GM12878 (cell line): ENCODE results near the gene MDFIC2. TPM values are rescaled to one million over a fixed set of nuclear protein-coding genes. Genes with fewer than 3 reads are reported as not detected.

Experiments
- ATAC-seq: fragments of 200-7000 bp; cut with Tn5 transposase; 3 replicates; pipeline ENCODE4 v1.9.1; 2020; ENCODE audit warnings: mild to moderate bottlenecking, moderate library complexity
- BruUV-seq: library from RNA; stranded (reverse); fragments of 400-500 nt; replicated peaks from 2 replicates; lab custom pipeline; 2021; lab: Mats Ljungman, UMichigan
- CTCF ChIA-PET: fragments of 300-600 bp; sonication (Branson Sonifier 250); formaldehyde crosslinking; extraction: SDS; loops from one replicate; lab custom pipeline; 2021; ENCODE audit warnings: inconsistent platforms; lab: Yijun Ruan, JAX
- POLR2A ChIA-PET: fragments of 350-600 bp; formaldehyde crosslinking; extraction: SDS; loops from one replicate; lab custom pipeline; 2021; ENCODE audit warnings: inconsistent platforms; lab: Charles Lee
- RAD21 ChIA-PET: fragments of 300-600 bp; sonication (Branson Sonifier 250); formaldehyde crosslinking; loops from one replicate; lab custom pipeline; 2023; ENCODE audit warnings: antibody characterized with exemption; ENCODE audit not compliant: unreplicated experiment; lab: Charles Lee
- SMC1A ChIA-PET: fragments of 300-600 bp; sonication (Branson Sonifier 250); formaldehyde crosslinking; loops from one replicate; lab custom pipeline; 2023; ENCODE audit not compliant: unreplicated experiment, uncharacterized antibody; lab: Charles Lee
- DNase-seq: peaks from one replicate; pipeline ENCODE4 v3.0.0-alpha.2; 2011; ENCODE audit warnings: low read depth, low spot score
- FAIRE-seq: peaks from 3 replicates; lab custom pipeline; 2011; peaks lifted over from hg19 to GRCh38; lab: Jason Lieb, UNC
- H2AFZ ChIP-seq: 2 replicates; pipeline ENCODE4 v1.6.0; 2011; ENCODE audit warnings: low read depth, low read length, control low read depth; ENCODE audit not compliant: control insufficient read depth
- H3K27ac ChIP-seq: 2 replicates; pipeline ENCODE4 v1.5.1; 2011; ENCODE audit warnings: control low read depth; ENCODE audit not compliant: control insufficient read depth, insufficient read depth
- H3K27me3 ChIP-seq, 2 experiments: replicated peaks in 1 of 2; 2 replicates each; pipeline versions ENCODE4 v1.6.0 to v1.6.1; 2011; ENCODE audit warnings: low read length in 1 of 2; ENCODE audit not compliant: control insufficient read depth in 2 of 2, insufficient read depth in 2 of 2
- H3K36me3 ChIP-seq, 2 experiments: 2 replicates each; pipeline ENCODE4 v1.5.1; 2011; ENCODE audit warnings: low read length in 1 of 2; ENCODE audit not compliant: control insufficient read depth in 2 of 2, insufficient read depth in 2 of 2
- H3K4me1 ChIP-seq: 2 replicates; pipeline ENCODE4 v1.6.1; 2011; ENCODE audit warnings: mild to moderate bottlenecking, low read length, moderate library complexity, mixed read lengths; ENCODE audit not compliant: control insufficient read depth, insufficient read depth
- H3K4me2 ChIP-seq: 2 replicates; pipeline ENCODE4 v1.6.0; 2011; ENCODE audit warnings: control low read depth; ENCODE audit not compliant: control insufficient read depth, insufficient read depth
- H3K4me3 ChIP-seq: fragments of 200-600 bp; sonication (generic); 2 replicates; pipeline ENCODE4 v1.5.1; 2016
- H3K79me2 ChIP-seq: 2 replicates; pipeline ENCODE4 v1.6.0; 2011; ENCODE audit warnings: low read length; ENCODE audit not compliant: control insufficient read depth, insufficient read depth
- H3K9ac ChIP-seq: 2 replicates; pipeline ENCODE4 v1.8.0; 2011; ENCODE audit warnings: low read length, control low read depth, mixed read lengths; ENCODE audit not compliant: control insufficient read depth, insufficient read depth
- H3K9me3 ChIP-seq: replicated peaks from 3 replicates; pipeline ENCODE4 v1.5.1; 2011; ENCODE audit warnings: mild to moderate bottlenecking, low read length; ENCODE audit not compliant: control insufficient read depth, insufficient read depth
- H4K20me1 ChIP-seq: 2 replicates; pipeline ENCODE4 v1.6.0; 2011; ENCODE audit not compliant: control insufficient read depth, insufficient read depth
- ATF7 ChIP-seq: fragments of 450-650 bp; IDR thresholded peaks from 2 replicates; pipeline ENCODE4 v1.6.1; 2016; ENCODE audit warnings: low read depth, mild to moderate bottlenecking
- EP300 ChIP-seq, 2 experiments: fragments of 150-350 bp in 1 of 2; IDR thresholded peaks; 2 replicates each; pipeline ENCODE4 v1.6.1; 2011 to 2012; ENCODE audit warnings: low read depth in 2 of 2, low read length in 2 of 2, borderline replicate concordance in 1 of 2, improper control_type of control experiment in 1 of 2, inconsistent platforms in 1 of 2; ENCODE audit not compliant: control insufficient read depth in 1 of 2
- HDAC2 ChIP-seq: fragments of 200-600 bp; sonication (generic); IDR thresholded peaks from 2 replicates; pipeline ENCODE4 v1.6.1; 2017
- HSF1 ChIP-seq: fragments of 150-350 bp; IDR thresholded peaks from 2 replicates; pipeline ENCODE4 v1.6.1; 2014; ENCODE audit warnings: mild to moderate bottlenecking, low read depth, low read length
- JUND ChIP-seq: IDR thresholded peaks from 2 replicates; pipeline ENCODE4 v1.6.1; 2012; ENCODE audit warnings: low read depth, mild to moderate bottlenecking, low read length, improper control_type of control experiment, moderate library complexity
- MYC ChIP-seq: IDR thresholded peaks from 2 replicates; pipeline ENCODE4 v1.6.1; 2011; ENCODE audit warnings: mild to moderate bottlenecking, low read length, moderate library complexity, inconsistent platforms; ENCODE audit not compliant: insufficient read depth, insufficient replicate concordance, insufficient read length, severe bottlenecking
- NFIC ChIP-seq: IDR thresholded peaks from 2 replicates; pipeline ENCODE4 v1.6.1; 2012; ENCODE audit warnings: low read depth, mild to moderate bottlenecking, inconsistent platforms, low read length, moderate library complexity
- PAX8 ChIP-seq: fragments of 450-650 bp; IDR thresholded peaks from 2 replicates; pipeline ENCODE4 v1.6.1; 2017; ENCODE audit warnings: mild to moderate bottlenecking, moderate library complexity
- RCOR1 ChIP-seq: conservative IDR thresholded peaks from 2 replicates; pipeline ENCODE4 v1.6.1; 2012; ENCODE audit warnings: low read depth, low read length, improper control_type of control experiment
- TCF7 ChIP-seq: IDR thresholded peaks from 2 replicates; pipeline ENCODE4 v1.6.1; 2014; ENCODE audit warnings: antibody characterized with exemption, borderline replicate concordance
- WRNIP1 ChIP-seq: IDR thresholded peaks from 2 replicates; pipeline ENCODE4 v1.6.1; 2011; ENCODE audit warnings: low read depth, low read length, improper control_type of control experiment, borderline replicate concordance
- ZNF384 ChIP-seq: IDR thresholded peaks from 2 replicates; pipeline ENCODE4 v1.6.1; 2012; ENCODE audit warnings: low read depth, mild to moderate bottlenecking, low read length, improper control_type of control experiment, borderline replicate concordance
- WGBS: methylation state at CpG from one replicate; pipeline ENCODE4 v1.1.6; 2016; ENCODE audit warnings: low lambda C conversion rate; ENCODE audit not compliant: insufficient replicate concordance, insufficient coverage; ENCODE audit errors: missing lambda C conversion rate; 5-methylcytosine and 5-hydroxymethylcytosine counted together
- in situ Hi-C: fragments of 300-500 bp; cut with MboI; formaldehyde crosslinking; loops from 9 replicates; pipeline ENCODE4 v1.14.3; 2018; ENCODE audit warnings: mixed read lengths
- intact Hi-C: fragments of 100-400 bp; cut with micrococcal nuclease; formaldehyde crosslinking; loops from one replicate; pipeline ENCODE4 v1.14.2; 2022; ENCODE audit not compliant: unreplicated experiment
- polyA plus RNA-seq, 11 experiments: library from polyadenylated mRNA; depleted of rRNA in 4 of 11; unstranded in 6 of 11; stranded (reverse) in 5 of 11; fragments of >200 nt; fragmentation: Nextera tagmentation in 4 of 11; fragmentation: Illumina TruSeq in 1 of 11; extraction: Ambion mirVana in 4 of 11; extraction: Trizol in 1 of 11; gene quantifications; 1 replicate in 1 of 11; 2 replicates in 10 of 11; pipeline versions ENCODE4 v1.2.1 to v1.2.3, GENCODE V29; 2011 to 2016; ENCODE audit warnings: inconsistent platforms in 2 of 11, missing spikeins in 2 of 11, low read depth in 1 of 11
- total RNA-seq, 4 experiments: library from RNA; depleted of rRNA in 3 of 4; stranded (reverse); fragments of >200 nt in 3 of 4; fragmentation: Illumina TruSeq in 1 of 4; extraction: Trizol in 1 of 4; gene quantifications; 2 replicates each; pipeline versions ENCODE4 v1.2.1 to v1.2.3, GENCODE V29; 2013 to 2021
- TF ChIP-seq, protein P1 (sequence below): IDR thresholded peaks from 2 replicates; pipeline ENCODE4 v1.6.1; 2012; ENCODE audit warnings: mild to moderate bottlenecking, low read depth, low read length
- TF ChIP-seq, protein P2 (sequence below): fragments of 450-650 bp; IDR thresholded peaks from 2 replicates; pipeline ENCODE4 v1.6.1; 2018; ENCODE audit warnings: mild to moderate bottlenecking, low read depth, moderate library complexity; ENCODE audit not compliant: partially characterized antibody
- TF ChIP-seq, protein P3 (sequence below): IDR thresholded peaks from 2 replicates; pipeline ENCODE4 v1.6.1; 2012; ENCODE audit warnings: low read depth, low read length, improper control_type of control experiment

MDFIC2 gene
- total and polyA plus RNA-seq, 10 of the 15 experiments (the other 5 are each of a cell fraction or from before 2014, with no cell fraction given) = not detected

DNA sequence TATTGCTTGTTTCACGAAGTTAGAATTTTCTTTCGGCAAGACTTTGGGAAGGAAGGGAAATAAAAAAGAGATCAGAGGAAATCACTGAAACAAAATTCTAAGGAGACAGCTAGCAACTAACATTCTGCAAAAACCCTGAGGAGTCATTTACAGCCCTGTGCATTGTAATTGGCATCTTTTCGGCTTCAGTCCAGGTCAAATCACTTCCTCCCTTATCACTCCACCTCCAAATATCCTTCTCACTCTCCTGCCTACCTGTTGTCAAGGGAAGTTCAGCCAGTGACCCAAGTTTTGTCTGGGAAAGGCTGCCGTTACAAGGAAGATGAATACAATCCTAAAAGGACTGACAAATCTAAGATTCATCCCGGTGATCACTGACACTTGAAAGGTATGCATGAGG lies 39.6 kb downstream of the MDFIC2 start:
- RAD21 ChIA-PET = no interaction called here
- DNase-seq = no peak
- TF ChIP-seq ATF7 (no peak), NFIC (no peak), HSF1 (no peak), PAX8 (no peak), EP300 (IDR thresholded peaks at IDR 0.05; ENCODE audit: borderline replicate concordance in 1 of 2, control insufficient read depth in 1 of 2, low read depth in 2 of 2, low read length in 2 of 2) (no peak), JUND (no peak), MYC (no peak), TCF7 (no peak), RCOR1 (no peak), HDAC2 (no peak), WRNIP1 (no peak), ZNF384 (no peak)
- TF ChIP-seq, protein P1, sequence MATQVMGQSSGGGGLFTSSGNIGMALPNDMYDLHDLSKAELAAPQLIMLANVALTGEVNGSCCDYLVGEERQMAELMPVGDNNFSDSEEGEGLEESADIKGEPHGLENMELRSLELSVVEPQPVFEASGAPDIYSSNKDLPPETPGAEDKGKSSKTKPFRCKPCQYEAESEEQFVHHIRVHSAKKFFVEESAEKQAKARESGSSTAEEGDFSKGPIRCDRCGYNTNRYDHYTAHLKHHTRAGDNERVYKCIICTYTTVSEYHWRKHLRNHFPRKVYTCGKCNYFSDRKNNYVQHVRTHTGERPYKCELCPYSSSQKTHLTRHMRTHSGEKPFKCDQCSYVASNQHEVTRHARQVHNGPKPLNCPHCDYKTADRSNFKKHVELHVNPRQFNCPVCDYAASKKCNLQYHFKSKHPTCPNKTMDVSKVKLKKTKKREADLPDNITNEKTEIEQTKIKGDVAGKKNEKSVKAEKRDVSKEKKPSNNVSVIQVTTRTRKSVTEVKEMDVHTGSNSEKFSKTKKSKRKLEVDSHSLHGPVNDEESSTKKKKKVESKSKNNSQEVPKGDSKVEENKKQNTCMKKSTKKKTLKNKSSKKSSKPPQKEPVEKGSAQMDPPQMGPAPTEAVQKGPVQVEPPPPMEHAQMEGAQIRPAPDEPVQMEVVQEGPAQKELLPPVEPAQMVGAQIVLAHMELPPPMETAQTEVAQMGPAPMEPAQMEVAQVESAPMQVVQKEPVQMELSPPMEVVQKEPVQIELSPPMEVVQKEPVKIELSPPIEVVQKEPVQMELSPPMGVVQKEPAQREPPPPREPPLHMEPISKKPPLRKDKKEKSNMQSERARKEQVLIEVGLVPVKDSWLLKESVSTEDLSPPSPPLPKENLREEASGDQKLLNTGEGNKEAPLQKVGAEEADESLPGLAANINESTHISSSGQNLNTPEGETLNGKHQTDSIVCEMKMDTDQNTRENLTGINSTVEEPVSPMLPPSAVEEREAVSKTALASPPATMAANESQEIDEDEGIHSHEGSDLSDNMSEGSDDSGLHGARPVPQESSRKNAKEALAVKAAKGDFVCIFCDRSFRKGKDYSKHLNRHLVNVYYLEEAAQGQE = no peak
- TF ChIP-seq, protein P2, sequence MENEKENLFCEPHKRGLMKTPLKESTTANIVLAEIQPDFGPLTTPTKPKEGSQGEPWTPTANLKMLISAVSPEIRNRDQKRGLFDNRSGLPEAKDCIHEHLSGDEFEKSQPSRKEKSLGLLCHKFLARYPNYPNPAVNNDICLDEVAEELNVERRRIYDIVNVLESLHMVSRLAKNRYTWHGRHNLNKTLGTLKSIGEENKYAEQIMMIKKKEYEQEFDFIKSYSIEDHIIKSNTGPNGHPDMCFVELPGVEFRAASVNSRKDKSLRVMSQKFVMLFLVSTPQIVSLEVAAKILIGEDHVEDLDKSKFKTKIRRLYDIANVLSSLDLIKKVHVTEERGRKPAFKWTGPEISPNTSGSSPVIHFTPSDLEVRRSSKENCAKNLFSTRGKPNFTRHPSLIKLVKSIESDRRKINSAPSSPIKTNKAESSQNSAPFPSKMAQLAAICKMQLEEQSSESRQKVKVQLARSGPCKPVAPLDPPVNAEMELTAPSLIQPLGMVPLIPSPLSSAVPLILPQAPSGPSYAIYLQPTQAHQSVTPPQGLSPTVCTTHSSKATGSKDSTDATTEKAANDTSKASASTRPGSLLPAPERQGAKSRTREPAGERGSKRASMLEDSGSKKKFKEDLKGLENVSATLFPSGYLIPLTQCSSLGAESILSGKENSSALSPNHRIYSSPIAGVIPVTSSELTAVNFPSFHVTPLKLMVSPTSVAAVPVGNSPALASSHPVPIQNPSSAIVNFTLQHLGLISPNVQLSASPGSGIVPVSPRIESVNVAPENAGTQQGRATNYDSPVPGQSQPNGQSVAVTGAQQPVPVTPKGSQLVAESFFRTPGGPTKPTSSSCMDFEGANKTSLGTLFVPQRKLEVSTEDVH = no peak
- TF ChIP-seq, protein P3, sequence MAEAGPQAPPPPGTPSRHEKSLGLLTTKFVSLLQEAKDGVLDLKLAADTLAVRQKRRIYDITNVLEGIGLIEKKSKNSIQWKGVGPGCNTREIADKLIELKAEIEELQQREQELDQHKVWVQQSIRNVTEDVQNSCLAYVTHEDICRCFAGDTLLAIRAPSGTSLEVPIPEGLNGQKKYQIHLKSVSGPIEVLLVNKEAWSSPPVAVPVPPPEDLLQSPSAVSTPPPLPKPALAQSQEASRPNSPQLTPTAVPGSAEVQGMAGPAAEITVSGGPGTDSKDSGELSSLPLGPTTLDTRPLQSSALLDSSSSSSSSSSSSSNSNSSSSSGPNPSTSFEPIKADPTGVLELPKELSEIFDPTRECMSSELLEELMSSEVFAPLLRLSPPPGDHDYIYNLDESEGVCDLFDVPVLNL = no peak

More for the DNA sequence above, 39.6 kb downstream of the MDFIC2 start:
- SMC1A ChIA-PET = no interaction called here
- no TSS peak for BruUV-seq
- Histone ChIP-seq H3K4me3 (no peak overlapping the region), H4K20me1 (no peaks in the 10 kb centered on the region), H3K9me3 (no peaks in the 10 kb centered on the region), H3K79me2 (no peaks in the 10 kb centered on the region), H3K36me3 (no peaks in the 10 kb centered on the region), H3K27me3 (no peaks in the 10 kb centered on the region), H2AFZ (no peak overlapping the region), H3K4me1 (no peaks in the 10 kb centered on the region), H3K27ac (no peak overlapping the region), H3K9ac (no peak overlapping the region), H3K4me2 (no peak overlapping the region)
- intact Hi-C loops (no loop called here), in situ Hi-C loops (no loop called here)
- CTCF ChIA-PET = no interaction called here
- FAIRE-seq (no peak), ATAC-seq (no peak)
- POLR2A ChIA-PET = no interaction called here
- 31% methylated on average over 5 of the region's 5 CpGs for WGBS
